GM18907 (cell line): ENCODE measurements around the gene CCDC71.

Experiments used
- ATAC-seq: cut with Tn5 transposase; IDR thresholded peaks from one replicate; pipeline ENCODE4 v1.9.1; 2021; ENCODE audit warnings: mild to moderate bottlenecking, moderate library complexity; ENCODE audit not compliant: unreplicated experiment

Gene CCDC71

DNA sequence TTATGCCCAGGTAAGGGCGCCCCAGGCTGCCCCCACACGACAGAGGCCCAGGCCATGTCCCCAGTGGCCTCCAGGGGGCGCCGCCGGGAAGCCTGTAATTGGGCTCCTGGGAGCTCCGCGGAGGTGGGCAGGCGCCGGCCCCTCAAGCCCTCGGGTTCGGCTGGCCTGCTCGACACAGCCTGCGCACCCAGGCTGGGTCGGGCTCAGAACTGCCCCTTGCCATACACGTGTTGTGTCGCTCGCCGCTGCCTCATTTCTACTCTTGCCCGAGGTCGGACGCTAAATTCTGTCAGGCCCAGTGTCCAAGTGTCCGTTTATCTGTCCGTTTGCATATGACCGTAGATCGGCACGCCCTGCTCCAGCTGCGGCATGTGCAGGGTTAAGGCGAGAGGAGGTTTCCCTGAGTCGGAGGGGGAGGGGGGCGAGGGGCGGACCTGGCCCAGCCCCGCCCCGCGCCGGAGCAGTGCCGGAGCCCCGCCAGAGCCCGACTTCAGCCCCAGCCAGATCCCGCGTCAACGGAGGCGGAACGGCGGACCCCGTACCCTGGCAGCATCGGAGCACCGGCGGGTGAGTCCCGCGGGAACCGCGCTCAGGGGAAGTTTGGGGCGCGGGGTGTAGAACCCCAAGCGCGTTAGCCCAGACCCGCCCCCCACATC lies 5.1 kb upstream of the CCDC71 start, which contains the start of gene KLHDC8B:
KLHDC8B (plus strand) TSS at position 480 of the 656 bp plus-strand sequence. CDS start 1,172 bp downstream, outside the sequence.
- no peak for ATAC-seq

DNA sequence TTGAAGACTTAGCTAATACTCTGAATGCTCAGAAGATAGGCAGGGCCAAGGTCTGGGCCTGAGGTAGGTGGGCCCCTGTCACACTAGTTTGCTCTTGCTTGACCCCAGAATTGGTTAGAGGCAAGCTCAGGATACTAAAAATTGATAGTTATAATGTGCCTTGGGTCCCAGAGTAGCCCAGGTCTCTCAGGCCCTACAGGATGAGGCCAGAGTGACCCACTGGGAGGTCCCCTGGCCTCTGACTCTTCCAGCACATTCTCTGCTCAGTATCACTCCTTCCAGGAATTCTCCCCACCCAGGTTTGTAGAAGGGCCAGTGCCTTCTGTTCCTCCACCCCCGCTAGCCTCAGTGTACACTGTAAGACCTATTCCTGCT lies 4.6 kb upstream of the CCDC71 start:
- no peak for ATAC-seq

DNA sequence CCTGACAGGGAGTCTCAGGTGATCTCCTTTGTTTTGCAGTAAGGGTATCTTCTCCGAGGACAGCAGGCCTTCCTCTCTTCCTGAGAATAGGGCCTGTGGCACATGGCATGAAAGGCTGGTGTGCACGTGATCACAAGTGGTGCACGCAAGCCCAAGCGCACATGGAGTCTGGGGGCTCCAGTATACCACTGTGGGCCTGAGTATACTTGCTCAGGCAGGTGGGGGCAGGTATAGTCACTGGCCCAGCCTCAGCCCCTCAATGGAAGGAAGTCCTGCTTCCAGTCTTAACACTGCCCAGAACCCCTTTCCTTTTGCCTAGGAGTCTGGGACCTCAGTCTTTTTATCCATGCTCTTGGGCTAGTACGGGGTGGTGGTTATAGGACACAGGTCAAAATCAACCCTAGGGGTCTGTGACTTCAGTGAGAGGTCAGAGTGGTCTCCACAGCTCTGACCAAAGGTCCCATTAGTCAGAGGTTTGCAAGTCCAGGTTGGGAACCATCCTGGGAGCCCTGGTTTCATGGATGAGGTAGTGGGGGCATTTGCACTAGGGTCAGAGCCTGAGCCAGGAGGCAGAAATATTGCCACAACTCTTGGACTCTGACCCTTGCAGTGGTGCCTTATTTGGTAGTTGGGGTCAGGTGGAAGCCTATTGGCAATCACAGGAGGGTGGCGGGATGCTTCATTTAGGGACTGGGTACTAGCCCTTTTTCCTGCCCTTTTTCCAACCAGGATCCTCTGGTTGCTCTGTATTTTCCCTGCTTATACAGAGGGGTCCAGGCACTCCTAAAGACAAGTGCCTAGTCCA lies 823 bp upstream of the CCDC71 start:
- ATAC-seq, result no peak

DNA sequence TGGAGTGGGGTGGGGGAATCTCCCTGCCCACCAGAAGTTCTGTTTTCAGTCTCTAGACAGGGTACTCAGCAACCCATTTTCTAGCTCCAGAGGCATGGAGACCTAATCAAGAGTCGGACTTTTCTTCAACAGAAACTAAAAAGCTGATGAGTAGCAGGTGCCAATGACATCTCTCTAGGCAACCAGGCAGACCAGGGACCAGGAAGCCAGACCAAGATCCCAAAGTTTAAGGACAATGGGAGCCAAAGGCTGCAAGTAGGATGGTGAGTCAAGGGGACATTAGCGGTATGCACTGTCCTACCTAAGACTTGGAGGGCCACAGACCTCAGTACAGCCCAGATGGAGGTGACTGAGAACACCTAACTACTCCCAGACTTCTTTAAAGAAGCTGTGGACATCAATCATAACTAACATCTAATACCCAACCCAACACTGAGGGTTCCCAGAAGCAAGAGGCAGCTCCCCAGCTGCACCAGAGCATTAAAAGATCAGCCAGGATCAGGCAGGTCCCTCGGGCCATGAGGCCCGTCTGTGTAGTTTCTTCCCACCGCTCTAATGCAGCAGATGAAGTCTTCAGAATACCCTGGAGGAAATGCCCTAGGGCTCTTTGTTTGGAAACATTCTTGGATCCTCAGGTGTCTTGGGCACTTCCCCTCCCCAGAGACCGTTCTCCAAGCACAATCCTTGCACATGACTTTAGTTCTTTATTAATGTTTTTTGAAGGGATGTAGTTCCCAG lies 979 bp downstream of the CCDC71 start:
- no peak for ATAC-seq

DNA sequence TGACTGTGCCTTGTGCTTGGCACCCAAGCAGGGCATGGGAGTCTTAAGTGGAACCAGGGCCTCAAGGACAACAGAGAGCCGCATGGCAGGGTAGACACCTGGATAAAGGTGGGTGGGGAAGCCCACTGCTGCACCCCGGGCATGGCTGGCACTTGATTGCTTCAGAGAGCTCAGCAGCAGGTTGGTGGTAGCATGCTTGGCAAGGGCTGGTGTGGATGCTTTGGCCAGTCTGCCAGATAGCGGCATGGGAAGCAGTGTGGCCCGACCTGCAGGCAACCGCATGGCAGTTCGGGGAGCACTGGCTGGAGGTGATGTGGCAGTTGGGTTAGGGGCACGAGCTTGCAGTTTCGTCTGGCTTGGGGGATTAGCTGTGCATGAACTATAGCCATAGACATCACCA lies 2.5 kb downstream of the CCDC71 start:
- ATAC-seq, result no peak

DNA sequence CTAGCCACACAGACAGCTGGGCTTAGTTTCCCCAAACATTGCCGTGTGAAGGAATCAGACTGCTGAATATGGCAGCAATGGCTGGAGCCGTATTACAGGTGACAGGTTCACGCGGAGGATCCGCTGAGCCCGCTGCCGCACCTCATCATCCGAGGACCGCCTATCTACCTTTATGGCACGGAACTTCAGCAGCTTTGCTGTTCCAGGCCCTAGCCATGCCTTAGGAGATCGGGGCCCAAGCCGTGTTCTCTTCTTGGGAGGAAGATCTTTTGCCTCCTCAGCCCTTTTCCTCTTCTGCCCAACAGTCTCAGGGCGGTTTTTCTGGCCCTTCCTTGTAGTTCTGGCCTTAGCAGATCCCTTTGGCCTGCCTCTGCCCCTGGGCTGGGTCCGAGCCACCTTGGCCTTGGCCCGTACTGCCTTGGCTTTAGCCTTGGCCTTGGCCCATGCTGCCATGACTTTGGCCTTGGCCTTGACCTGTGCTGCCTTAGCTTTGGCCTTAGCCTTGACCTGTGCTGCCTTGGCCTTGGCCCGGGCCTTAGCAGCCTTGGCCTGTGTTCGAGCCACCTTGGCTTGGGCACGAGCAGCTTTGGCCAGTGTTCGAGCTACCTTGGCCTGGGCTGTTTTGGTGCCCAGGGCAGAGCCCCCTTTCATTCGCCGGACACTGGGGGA lies 3.2 kb downstream of the CCDC71 start:
- no peak for ATAC-seq

DNA sequence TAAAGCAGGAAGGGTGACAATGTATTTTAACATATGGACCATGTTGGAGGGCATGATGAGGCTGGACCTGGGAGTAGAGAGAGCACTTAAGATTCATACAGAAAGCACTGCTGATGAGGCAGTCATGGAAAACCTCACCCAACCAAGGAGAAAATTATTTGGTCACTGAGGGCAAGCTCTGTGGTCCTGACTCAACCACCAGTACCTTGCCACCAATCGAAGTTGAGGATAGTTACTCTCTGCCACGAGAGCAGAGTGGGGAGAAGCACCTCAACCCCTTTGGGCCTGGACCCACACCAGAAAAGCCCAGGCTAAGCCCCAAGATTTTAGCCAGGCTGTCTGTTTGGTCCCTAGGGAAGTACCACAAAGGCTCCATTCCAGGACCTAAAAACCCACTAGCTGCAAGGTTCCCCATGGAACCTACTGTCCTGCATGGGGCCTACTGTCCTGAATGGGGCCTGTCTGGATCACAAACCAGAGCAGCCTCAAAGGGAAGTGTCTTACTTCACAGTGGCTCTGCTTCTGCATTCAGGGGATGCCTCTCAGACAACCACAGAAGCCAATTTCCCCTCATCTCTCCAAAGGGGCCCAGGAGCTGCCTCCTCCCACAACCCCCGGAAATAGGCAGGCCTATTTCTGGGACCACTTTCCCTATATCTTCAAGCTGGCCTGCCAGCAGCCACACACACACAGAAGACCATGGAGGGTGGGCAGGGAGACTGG lies 4.2 kb downstream of the CCDC71 start:
- no peak for ATAC-seq

DNA sequence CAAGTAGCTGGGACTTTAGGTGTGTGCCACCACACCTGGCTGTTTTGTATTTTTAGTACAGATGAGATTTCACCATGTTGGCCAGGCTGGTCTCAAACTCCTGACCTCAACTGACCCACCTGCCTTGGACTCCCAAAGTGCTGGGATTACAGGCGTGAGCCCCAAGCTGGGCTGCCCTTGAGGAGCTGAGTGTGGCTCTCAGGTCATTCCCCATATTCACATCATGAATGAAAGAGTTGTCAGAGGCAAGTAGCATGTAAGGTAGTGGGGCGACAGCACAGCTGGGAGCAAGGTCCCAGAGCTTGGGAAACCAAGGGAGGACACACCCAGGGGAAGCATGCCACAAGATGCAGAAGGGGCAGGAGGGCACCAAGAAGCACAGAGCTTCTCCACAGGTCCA lies 4.9 kb downstream of the CCDC71 start:
- ATAC-seq, result no peak

DNA sequence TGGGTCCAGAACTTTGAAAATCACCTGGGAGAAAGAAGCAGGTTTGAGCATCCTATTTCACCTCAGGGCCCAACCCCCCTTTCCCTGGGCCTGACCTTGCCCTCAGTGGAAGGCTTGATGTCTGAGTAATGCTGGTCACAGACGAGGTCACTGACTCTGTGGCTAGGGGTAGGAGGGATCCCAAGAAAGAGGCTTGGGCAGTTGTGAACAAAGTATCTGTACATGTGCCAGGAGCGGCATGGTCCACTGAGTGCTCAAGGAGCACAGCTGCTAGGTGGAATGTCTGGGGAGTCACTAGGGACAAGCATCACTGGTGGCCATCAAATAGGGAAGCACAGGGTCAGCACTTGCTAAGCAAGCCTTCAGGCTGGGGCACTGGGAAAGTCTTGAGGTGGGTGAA lies 7.3 kb downstream of the CCDC71 start:
- no peak for ATAC-seq

DNA sequence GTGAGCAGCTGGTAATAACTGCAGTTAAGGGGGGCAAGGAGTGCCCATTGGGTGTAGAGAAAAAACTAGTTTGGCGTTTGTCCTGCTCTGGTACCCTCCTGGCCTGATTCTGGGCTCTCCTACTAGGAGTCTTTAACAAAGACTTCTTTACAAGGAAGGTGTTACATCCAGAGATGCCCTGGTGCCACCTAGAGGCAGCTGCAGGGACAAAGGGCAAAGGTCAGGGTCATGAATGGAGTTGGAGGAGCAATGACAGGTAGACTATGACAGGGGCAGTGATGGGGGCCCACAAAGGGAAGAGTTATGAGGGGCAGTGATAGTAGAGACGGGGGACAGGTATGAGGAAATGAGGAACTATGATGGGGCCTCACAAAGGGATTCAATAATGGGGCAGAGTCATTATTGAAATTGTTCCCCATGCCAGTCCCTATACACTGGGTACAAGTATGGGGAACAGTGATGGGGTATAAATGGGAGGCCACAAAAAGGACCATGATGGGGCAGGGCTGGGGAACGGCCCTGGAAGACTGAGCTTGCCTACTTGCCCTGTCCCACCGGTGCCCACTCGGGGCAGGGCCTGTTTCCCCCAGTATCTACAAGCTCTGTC lies 7.9 kb downstream of the CCDC71 start:
- ATAC-seq, result no peak

DNA sequence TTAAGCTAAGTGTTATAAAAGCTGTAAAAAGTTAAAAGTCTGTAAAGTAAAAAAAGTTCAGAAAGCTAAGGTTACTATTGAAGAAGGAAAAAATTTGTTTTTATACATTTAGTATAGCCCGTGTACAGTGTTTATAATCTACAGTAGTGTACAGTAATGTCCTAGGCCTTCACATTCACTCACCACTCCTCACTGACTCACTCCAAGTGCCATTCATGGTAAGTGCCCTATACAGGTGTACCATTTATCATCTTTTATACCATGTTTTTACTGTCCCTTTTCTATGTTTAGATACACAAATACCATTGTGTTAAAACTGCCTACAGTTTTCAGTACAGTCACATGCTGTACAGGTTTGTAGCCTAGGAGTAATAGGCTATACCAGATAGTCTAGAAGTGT lies 8.8 kb downstream of the CCDC71 start:
- ATAC-seq, result no peak

DNA sequence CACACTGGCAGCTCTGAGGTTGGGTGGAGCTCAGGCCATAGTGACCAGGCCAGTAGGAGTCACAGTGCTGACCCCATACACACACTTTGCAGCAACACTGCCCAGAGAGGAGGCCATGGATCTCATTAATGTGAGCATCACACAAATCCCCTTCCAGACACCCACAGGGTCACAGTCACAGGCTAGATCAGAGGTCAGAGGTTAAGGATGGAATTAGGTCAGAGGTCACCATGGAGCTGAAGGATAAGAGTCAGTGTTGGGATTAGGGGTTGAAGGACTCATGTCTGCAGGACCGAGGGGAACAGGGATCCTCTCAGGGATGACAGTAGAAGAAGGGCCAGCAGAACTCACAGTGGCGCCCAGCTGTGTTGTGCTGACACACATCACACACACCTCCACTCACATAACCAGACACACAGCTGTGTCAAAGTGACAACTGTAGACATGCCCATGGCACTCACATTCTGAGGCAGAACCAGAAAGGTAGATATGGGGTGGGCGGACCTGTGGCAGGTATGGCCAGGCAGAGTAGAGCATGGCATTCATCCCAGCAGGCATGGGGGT lies 12.7 kb downstream of the CCDC71 start:
- ATAC-seq, result no peak

DNA sequence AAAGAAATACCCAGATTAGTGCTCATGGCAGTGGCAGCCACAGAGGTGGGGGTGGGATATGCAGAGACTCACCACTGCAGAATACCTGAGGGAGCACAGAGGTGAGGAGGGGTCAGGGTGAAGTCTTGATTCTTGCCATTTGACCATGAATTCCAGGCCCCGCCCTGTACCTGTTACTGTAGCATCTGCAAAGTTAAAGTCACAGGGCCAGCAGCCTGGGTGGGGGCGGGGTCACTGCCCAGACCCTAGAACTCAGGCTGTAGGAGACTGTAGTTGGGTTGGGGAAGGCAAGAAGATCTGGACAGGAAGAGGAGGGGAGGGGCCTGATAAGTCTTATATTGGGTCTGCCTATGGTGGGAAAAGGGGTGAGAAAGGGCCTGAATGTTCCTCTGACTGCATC lies 14.5 kb downstream of the CCDC71 start:
- ATAC-seq, result no peak

DNA sequence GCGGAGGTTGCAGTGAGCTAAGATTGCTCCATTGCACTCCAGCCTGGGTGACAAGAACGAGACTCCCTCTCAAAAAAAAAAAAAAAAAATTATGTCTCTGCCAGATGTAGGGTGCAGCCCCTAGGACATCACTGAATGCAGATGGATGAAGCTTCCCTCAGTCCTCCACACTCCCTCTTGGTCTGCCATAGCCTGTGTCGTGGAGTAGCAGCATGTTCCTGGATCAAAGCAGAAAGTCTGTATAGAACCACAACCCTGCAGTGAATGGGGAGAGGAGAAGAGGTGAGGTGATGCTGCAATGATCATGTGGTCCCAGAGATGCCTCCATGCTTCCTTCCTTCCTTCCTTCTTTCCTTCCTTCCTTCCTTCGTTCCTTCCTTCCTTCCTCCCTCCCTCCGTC lies 18.0 kb downstream of the CCDC71 start:
- no peak for ATAC-seq

DNA sequence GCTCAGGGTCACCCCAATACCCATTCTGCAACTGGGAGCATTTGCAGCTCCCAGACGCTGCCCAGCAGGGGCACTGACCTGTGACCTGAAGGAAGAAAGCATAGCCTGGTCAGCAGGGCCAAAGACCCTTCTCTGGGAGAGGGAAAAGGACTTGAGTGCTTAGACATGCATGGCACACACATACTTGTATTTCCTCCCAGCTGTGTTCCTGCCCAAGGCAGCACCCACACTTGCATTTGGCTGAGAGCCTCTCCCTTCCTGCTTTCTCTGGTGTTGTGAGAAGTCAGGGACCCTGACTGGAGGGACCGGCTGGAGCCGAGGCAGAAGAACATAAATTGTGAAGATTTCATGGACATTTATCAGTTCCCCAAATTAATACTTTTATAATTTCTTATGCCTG lies 26.1 kb downstream of the CCDC71 start:
- no peak for ATAC-seq

DNA sequence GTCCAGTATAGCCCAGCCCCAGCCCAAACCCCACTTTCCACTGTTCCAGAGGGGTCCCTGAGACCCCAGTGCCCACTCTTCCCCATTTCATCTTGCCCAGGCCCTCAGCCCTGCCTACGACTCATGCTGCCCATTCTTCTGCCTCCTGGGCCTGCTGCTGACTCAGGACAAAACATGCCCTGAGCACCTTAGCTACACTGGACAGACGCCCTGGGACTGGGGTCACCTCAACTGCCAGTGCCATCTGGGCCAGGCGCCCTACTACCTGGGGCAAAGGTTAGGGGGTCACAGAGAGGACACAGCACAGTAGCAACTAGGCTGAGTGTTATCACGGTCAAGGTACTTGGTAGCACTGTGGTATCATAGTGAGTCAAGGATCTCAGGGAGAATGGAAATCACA lies 30.6 kb downstream of the CCDC71 start:
- ATAC-seq, result no peak

DNA sequence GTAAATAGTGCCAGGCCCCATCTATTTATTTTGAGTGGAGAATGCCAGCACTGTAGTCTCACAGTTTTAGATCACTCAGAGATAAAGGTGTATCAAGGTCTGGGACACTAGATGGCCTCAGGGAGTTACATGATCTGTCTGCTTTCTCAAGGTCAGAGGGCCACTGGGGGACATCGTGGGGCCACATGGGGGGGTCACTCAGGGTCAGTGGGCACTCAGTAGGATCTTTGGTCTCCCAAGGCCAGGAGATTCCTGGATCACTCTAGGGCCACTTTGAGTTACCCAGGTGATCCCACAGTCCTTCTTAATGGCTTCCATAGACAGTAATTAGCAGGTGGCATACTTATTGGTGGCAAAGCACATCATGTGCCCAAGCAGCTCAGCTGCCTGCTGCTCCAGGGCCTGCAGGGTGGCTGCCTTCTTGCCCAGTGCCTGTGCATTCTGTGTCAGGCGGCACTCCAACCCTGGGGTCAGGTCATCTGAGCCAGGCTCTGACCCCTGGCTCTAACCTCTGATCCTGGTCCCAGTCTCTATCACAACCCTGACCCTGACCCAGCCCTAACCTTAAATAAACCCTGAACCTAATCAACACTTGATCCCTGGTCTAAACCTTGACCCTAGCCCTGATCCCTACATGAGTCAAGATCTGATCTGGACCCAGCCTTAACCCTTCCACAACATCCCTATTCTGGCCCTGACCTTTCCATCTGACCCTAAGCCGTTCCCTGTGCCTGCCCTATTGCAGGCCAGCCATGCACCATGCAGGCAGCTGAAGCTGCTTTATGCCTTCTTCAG lies 31.5 kb downstream of the CCDC71 start:
- no peak for ATAC-seq

DNA sequence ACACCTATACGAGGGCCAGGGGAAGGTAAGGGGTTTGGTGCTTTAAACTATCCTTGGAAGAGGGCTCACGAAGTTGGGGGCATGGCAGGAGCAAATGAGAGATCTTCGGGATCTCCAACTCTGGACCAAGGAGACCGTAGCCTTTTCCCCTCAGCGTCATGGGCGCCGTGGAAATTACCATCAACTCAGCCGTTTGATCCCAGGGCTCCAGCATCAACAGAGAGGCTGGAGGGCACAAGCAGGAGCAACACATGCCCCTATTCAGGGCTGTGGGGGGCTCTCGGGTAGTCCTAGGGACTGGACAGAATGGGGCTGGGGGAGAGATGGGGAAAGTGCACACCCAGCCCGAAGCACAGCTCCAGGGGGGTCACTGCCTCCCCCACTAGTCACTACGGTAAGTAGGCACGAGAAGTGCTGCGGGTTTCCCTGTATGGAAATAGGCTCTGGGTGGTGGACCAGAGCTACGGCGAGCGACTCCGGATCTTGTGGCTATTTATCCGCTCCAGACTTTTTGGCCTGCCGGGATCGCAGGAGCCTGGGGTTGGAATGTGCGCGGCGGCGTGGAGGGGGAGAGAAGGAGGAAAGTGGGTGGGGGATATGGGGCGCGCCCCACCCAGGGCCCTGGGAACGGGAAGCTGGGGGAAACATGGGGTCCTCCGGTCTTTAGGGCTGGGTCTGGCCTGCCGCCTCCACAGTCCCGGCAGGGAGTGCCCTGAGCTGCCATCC lies 32.7 kb downstream of the CCDC71 start:
- no peak for ATAC-seq
